GM19240 (cell line): ENCODE measurements around the gene WSCD1.

Source experiments
- DNase-seq: peaks from one replicate; pipeline ENCODE4 v3.0.0; 2011; ENCODE audit warnings: low spot score; ENCODE audit not compliant: insufficient read length

WSCD1 gene

DNA sequence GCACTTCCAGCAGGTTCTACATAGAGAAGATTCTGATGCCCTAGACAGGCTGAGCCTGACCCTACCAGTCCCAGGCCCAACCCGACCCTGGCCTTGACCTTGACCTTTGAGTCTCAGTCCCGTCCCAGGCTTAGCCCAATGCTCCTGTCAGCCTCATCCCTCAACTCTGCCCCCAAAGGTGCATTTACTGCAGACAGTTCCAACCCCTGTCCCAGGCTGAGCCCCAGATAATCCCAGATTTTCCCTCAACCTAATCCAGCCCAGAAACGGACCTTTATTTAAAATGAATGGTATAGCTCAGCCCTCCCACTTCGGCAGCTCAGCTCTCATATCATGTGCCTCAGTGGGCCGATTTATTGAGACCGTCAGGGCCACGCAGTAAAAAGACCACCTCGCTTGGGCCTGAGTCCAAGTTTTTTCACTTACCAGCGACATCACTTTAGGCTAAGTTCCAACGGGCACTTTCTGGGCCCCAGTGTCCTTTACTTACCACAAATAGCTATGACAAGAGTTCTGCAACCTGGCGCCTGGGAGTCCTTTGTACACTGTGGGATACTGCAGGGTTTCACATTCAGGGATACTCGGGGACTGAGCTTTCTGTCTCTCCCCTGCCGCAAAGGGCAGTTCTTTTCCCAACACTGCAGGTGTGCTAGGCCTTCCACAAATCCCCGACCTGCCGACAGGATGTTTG lies 89.5 kb downstream of the WSCD1 start:
- no peak for DNase-seq

DNA sequence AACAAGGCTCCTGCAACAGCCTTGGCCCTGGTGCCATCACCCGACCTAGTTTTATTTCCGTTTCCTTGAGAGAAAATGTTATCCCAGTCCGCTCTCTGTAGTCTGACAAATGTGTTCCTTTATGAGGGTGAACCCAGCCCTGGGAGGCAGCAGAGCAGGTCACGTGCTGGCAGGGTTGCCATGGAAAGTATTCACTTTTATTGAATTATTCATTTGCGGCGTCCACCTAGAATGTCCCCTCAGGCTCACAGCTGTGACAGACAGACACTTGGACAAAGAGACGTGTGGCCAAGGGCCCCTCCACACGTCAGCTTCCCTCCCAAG lies 90.0 kb downstream of the WSCD1 start:
- no peak for DNase-seq

DNA sequence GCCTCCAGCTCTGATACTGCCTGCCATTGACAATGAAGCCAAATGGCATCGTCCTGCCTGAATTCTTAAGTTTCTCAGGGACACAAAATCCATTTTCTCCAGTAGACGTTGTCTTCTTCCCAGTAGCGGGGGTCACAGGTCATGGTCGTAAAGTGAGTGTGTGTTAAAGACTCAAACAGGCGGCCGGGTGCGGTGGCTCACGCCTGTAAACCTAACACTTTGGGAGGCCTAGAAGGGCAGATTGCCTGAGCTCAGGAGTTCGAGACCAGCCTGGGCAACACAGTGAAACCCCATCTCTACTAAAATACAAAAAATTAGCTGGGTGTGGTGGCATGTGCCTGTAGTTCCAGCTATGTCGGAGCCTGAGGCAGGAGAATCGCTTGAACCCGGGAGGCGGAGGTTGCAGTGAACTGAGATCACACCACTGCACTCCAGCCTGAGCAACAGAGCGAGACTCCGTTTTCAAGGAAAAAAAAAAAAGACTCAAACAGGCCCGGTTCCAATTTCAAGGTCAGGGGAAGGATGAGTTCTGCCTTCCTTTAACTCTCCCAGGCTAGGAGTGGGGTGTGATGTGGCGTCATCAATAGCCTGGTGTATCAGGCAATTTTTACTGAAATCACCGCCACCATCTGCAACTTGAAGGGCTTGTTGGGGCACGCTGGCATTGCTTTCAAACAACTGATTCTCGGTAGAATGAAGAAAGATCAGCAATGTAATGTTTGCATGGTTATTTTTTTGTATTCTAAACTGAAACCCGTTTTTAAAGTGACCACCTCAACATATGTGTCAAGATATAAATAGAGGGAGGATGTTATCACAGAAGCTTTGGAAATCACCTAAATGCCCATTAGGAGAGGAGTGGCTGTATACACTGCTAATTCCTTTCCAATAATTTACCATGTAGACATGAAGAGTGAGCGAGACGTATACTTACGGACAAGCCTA lies 91.0 kb downstream of the WSCD1 start:
- DNase-seq, result no peak

DNA sequence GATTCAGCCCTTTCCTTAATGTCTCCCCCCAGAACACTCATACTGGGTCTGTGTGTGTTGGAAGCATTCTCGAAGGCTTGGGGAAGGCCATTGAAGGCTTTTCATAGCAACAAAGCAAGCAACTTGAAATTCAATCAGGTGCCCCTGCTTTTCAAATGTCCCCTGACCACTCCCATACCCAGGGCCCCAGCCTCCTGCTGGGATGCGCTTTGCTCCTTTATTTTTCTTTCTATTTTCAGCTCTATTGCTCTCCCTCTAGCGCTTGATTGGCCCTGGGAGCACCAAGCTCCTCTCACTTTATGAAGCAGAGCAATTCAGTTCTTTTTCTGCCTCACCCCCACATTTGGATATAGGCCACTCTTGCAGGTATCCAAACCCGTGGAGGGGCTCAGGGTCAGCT lies 92.0 kb downstream of the WSCD1 start:
- no peak for DNase-seq

DNA sequence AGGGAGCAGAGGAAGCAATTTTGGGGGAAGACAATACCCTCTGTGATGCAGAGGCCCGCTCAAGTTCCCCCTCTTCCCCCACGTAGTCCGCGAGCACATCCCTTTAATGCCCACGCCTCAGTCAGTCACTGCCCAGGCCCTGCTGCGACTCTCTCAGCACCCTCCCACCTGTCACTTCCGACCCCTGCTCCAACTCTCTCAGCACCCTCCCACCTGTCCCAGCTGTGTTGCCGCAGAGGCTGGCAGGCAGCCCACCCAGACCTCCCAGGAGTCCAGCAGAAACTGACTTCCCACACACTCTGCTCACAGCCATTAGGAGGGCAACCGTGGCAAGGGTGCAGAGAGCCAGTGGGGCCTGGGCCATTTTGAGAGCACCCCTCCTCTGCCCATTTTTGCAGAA lies 92.7 kb downstream of the WSCD1 start:
- DNase-seq, result no peak

DNA sequence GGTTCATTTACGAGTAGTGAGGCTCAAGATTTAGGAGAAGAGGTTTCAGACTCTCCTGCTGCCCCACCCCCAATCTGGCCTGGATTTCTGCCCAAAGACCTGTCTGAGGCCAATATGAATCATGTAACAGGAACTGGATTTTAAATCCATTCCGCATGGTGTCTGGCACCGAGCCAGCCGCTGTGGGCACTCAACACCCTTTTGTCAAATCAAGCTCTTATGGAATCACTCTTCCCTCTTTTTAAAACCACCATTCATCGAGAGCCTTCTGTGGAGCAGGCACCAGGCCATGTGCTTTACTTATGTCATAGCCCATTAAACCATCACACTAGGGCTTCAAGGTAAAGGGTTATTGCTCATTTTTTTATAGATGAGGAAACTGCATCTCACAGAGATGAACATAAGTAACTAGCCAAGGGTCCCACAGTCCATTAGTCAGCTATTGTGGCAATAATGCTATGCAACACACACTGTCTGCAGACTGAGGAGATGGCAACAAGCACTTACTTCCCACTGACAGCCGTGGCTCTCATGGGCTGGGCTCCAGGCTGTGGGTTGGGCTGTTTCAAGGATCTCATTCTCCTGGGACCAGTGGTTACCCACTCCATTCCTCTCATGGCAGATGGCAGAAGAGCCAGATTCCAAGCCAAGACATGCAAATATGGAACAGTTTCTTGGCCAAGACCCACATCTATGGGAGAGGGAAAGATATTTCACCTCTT lies 93.6 kb downstream of the WSCD1 start:
- DNase-seq, result no peak

DNA sequence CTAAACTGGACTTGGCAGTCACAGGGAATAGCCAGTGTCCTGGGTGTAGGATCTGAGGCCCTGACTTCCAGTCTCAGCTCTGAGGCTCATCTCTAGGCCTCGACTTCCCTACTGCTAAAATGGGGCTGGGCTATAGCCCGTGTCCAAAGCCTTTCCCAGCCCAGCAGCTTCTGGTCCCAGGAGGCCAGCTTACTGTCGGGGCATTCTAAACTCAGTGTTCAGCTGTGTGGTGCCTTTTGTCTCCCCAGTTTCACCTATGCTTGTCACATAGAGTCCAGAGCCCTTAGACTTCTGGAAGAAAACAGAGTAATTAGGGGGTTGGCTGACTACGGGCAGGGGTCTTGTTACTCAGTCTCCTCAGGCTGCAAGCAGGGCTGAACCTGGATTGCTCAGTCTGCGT lies 94.8 kb downstream of the WSCD1 start:
- DNase-seq, result no peak

DNA sequence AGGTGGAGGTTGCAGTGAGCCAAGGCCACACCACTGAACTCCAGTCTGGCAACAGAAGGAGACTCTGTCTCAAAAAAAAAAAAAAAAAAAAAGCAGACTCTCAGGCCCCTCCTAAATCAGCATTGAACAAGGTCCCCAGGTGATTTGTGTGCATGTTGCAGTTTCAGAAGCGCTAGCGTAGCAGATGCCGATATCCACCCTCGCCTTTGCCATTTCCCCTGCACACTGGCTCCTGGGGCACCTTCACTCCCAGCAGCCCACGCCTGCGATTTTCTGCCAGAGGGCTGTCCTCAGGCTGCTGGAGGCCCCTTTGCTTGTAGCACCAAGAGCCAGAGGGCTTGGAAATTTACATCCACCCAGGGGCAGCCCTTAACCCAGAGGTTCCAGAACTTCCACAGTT lies 95.6 kb downstream of the WSCD1 start:
- no peak for DNase-seq

DNA sequence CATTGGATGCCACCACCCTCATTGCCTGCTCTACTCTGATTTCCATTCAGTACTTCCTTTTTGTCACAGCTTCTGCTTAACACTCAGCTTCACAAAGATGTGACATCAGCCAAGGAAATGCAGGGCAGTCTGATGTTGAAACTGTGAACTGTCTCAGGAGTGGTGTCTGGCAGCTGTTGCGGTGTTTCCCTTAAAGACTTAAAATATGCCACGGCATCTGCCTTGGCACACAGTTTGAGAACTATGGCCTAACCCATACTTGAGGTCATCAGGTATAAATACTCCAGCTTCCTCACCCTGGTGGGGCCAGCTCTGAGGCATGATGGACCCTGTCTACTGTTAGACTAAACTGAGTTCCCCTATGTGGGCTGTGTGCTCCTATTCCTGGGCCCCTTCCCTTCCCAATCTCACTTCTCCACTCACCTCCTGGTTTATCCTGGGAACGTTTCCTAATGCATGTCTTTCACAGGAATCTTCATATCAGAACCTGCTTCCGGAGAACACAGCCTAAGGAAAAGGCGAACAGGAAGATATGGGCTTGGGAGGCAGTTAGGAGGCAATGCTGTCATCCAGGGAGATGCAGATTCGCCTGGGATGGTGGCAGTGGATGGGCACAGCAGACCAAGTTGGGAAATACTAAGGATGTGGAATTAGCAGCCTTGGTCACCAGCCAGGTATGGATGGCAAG lies 96.5 kb downstream of the WSCD1 start:
- no peak for DNase-seq

DNA sequence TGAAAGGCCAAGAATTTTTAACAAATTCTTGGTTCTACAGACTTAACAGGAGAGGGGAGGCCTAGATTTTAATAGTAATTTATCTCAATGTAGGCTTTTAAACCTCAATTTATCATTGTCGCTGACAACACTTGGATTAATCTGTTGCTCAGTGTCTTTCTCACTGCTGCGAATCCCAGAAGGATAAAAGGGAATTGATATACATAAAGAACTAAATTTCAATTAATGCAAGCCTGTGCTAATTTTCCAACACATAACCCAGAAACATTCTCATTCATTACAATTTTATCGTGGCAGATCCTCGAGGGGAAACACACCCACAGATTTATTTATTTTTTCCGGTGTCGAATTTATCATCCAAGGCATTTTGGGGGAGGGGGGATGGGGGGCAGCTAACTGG lies 98.1 kb downstream of the WSCD1 start:
- no peak for DNase-seq

DNA sequence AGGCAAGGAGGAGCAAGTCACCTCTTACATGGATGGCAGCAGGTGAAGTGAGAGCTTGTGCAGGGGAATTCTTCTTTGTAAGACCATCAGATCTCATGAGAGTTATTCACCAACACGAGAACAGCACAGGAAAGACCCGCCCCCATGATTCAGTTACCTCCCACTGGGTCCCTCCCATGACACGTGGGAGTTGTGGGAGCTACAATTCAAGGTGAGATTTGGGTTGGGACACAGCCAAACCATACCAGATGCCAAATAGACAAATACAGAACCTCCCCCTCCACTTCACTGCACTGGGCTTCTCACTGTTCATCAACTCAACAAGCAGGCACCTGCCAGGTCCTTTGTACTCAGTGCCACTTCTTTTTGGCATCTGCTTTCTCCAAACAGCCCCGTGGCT lies 100.2 kb downstream of the WSCD1 start:
- DNase-seq, result no peak

DNA sequence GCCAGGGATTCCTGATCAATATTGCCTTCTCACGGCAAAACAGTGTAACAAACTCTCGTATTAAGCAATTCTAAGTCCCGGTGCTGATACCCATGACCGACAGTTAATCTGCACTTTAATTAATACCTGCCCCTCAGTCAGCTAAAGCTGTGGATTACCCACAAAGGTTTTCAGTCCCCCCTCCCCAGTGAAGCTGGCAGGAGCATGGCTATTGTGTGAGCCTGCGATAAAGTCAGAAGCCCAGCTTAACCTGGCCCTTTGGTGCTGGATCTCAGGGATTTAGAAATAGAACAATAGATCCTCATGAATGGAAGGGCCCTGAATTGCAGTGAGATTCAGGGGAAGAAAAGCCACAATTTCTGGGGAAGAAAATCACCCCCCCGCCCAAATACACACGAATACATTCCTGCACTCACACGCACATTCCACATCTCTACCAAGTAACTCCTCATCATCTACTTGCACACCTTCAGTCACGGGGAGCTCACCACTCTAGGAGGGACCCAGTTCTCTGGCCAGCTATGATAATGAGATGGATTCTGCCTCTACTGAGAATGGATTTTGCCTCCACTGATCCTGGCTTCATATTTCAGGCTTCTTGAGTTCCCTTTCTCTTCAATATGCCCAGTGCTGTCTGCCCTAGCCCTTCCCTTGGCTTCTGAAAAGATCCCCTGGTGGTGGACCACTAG lies 102.6 kb downstream of the WSCD1 start:
- DNase-seq, result no peak

DNA sequence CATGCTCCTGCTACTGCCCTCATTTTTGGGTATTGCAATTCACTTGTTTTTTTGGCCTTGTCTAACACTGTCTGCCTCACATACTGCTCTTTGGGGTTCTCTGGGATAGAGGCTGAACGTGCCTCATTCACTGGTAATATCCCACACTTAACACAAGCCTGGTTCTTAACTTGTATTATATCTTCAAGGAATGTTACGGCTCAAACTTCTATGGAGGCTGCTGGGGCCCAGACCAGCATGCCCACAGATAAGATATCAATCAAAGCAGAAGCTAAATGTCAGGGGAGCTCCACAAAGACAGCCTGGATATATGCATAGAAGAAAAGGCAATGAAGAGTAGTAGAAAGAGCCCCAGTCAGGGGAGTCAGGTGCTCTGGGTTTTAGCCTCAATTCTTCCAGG lies 103.5 kb downstream of the WSCD1 start:
- no peak for DNase-seq
